Measurements from ENCODE around the gene TPP1. TPM values are rescaled to one million over a fixed set of nuclear protein-coding genes. Genes with fewer than 3 reads are reported as not detected.

TPP1 gene
- total and polyA plus RNA-seq, 9 of the 15 experiments (the other 6 are each of a cell fraction or from before 2014, with no cell fraction given), result 7.5 to 75.8 (median 15.7) TPM

- no peak for TF ChIP-seq SMARCC2 (IDR thresholded peaks at IDR 0.05; ENCODE audit: low read depth)
- peak; percentile 92 for TF ChIP-seq SIN3B (IDR thresholded peaks at IDR 0.05; ENCODE audit: low read depth)
- TF ChIP-seq ZNF384 (IDR thresholded peaks at IDR 0.05; ENCODE audit: low read depth, low read length), result no peak
- no peak for TF ChIP-seq ERF (CRISPR knock-in tag; IDR thresholded peaks at IDR 0.05)
- no peak for TF ChIP-seq TCF15 (CRISPR knock-in tag; IDR thresholded peaks at IDR 0.05)
- peak in 1 of 2 experiments; percentile 95; a peak in 2 of 4 replicates for TF ChIP-seq HDAC1 (IDR thresholded peaks at IDR 0.05)
- peak; percentile 68; the same call in 1 of the 2 replicates for TF ChIP-seq THAP12 (CRISPR knock-in tag; IDR thresholded peaks at IDR 0.05)
- TF ChIP-seq, protein P1, sequence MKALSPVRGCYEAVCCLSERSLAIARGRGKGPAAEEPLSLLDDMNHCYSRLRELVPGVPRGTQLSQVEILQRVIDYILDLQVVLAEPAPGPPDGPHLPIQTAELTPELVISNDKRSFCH (CRISPR knock-in tag; IDR thresholded peaks at IDR 0.05), result no peak
- TF ChIP-seq, protein P1 (tag; IDR thresholded peaks at IDR 0.05), result no peak
- TF ChIP-seq, protein P2, sequence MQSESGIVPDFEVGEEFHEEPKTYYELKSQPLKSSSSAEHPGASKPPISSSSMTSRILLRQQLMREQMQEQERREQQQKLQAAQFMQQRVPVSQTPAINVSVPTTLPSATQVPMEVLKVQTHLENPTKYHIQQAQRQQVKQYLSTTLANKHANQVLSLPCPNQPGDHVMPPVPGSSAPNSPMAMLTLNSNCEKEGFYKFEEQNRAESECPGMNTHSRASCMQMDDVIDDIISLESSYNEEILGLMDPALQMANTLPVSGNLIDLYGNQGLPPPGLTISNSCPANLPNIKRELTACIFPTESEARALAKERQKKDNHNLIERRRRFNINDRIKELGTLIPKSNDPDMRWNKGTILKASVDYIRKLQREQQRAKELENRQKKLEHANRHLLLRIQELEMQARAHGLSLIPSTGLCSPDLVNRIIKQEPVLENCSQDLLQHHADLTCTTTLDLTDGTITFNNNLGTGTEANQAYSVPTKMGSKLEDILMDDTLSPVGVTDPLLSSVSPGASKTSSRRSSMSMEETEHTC (IDR thresholded peaks at IDR 0.05), result peak; percentile 92
- no peak for TF ChIP-seq DMBX1 (CRISPR knock-in tag; IDR thresholded peaks at IDR 0.05; ENCODE audit: borderline replicate concordance)
- TF ChIP-seq, protein P3, sequence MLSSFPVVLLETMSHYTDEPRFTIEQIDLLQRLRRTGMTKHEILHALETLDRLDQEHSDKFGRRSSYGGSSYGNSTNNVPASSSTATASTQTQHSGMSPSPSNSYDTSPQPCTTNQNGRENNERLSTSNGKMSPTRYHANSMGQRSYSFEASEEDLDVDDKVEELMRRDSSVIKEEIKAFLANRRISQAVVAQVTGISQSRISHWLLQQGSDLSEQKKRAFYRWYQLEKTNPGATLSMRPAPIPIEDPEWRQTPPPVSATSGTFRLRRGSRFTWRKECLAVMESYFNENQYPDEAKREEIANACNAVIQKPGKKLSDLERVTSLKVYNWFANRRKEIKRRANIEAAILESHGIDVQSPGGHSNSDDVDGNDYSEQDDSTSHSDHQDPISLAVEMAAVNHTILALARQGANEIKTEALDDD (IDR thresholded peaks at IDR 0.05), result no peak
- TF ChIP-seq RFX5 (IDR thresholded peaks at IDR 0.05; ENCODE audit: low read depth, low read length), result peak; percentile 99
- TF ChIP-seq ZBTB26 (CRISPR knock-in tag; IDR thresholded peaks at IDR 0.05), result no peak
- no peak for TF ChIP-seq RBM25 (IDR thresholded peaks at IDR 0.05; ENCODE audit: low read depth, low read length, severe bottlenecking)
- TF ChIP-seq PTTG1 (tag; IDR thresholded peaks at IDR 0.05; ENCODE audit: low read depth), result no peak
- TF ChIP-seq SMARCB1 (IDR thresholded peaks at IDR 0.05; ENCODE audit: insufficient read length, low read depth), result no peak
- TF ChIP-seq BRD9 (IDR thresholded peaks at IDR 0.05; ENCODE audit: low read depth, partially characterized antibody), result no peak
- no peak for TF ChIP-seq RNF2 (IDR thresholded peaks at IDR 0.05)
- no peak for TF ChIP-seq RFX7 (CRISPR knock-in tag; IDR thresholded peaks at IDR 0.05)
- TF ChIP-seq NCOA4 (IDR thresholded peaks at IDR 0.05; ENCODE audit: partially characterized antibody), result no peak
- TF ChIP-seq MCM2 (IDR thresholded peaks at IDR 0.05; ENCODE audit: low read depth), result no peak
- peak; percentile 53 to 66; a peak in 3 of 4 replicates for TF ChIP-seq FOXK2 (conservative IDR thresholded peaks at IDR 0.05 in 1 of 2, IDR thresholded peaks at IDR 0.05 in 1 of 2; ENCODE audit: low read depth in 2 of 2)
These were observed at the start of gene TPP1 (continued) for GRCh38 chr11:6619004-6619745.

All from K562 (cell line).